HG02973 (cell line): ENCODE measurements around the gene GPATCH2.

Experiments used
- ATAC-seq: cut with Tn5 transposase; IDR thresholded peaks from one replicate; pipeline ENCODE4 v1.9.1; 2021; ENCODE audit warnings: moderate library complexity; ENCODE audit not compliant: unreplicated experiment

The GPATCH2 gene

DNA sequence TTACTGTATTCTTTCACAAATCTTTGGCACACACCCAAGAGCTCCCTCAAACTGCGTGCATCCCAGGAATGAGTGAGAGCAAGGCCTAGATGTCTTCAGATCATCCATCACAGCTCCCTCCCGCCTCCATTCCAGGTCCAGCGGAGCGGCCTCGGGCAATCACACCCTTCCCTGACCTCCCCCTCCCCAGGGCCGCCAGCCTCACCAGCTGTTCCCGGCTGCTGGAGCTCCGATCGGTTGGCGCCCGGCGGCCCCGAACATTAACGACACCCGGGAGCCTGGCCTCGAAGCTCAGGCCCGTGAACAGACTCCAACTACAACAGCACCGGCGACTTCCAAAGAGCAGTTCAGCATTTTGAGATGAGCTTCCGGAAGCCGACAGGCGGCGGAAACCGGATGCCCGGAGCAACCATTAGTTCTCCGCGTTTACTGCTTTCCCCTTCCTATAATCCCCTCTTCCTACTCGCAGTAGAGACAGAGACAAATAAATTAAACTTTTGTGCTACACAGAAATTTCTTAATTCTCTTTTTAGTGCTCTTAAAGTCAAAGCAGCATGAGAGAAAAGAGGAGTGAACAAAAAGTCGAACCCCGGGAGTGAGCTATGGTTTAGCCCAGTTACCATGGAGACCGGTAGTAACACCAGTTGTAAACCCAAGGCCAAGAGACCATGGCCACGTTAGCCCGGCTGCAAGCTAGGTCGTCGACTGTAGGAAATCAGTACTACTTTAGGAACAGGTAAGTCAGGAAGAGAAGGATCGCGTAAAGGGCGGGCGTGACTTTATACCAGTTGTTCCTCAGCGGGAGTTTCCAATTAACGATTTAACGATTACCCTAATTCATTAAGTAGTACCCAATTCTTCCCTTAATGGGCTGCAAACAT lies at the start of gene GPATCH2, which contains the start of gene SPATA17:
Gene GPATCH2, minus strand, starts transcription at position 380 of the 881 bp plus-strand sequence. Its CDS starts 119 bp downstream, at position 261.
Gene SPATA17, plus strand, starts transcription at position 634 of the 881 bp plus-strand sequence. Its CDS starts 35 bp downstream, at position 669.
- peak; percentile 93 for ATAC-seq

DNA sequence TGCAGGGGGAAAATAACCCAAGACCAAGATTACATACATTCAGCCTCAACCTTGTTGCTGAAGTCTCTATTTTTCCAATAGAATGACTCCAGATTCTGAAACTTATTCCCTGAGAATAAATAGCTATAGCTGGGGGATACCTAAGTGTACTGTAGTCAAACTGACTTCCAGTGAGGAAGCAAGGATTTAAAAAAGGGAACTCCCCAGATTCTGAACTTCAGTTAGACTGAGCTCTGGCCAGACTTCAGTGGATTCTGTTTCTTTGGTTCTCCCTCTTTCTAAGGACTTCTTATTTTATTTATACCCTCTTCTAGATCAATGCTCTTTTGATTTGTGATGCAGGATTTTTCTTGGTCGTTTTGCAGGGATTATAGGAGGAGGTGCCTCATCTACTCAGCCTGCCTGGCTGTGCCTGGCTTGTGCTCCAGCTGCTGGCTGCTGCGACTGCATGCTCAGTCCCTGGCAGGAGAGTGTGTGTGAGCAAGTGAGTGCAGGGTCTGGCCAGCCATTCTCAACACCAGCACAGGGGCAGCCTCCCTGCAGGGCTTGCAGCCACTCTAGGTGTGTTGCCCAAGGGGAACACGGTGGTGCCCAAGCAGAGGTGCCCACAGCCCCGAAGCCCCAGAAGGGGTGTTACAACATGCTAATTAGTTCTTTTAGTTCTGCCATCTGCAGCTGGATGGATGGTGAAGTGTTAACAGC lies 43.3 kb upstream of the GPATCH2 start:
- no peak for ATAC-seq

DNA sequence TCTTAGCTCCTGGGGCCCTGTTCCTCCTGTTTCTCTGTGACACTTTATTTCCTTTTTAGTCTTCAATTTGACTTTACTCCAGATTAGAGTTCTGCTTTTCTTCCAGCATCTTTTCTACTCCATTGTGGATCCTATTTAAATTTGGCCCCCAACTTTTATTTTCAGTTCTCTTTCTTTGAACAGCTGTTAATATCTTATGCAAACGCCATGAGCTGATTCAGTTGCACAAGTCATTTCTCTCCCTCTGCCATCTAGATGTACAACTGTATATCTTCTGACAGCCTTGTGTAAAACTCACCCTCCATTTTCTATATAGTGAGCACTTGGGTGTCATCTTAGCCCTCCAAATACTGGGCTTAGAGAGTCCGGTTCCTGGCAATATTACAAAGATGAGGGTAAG lies 42.5 kb upstream of the GPATCH2 start:
- ATAC-seq = peak; percentile 62

DNA sequence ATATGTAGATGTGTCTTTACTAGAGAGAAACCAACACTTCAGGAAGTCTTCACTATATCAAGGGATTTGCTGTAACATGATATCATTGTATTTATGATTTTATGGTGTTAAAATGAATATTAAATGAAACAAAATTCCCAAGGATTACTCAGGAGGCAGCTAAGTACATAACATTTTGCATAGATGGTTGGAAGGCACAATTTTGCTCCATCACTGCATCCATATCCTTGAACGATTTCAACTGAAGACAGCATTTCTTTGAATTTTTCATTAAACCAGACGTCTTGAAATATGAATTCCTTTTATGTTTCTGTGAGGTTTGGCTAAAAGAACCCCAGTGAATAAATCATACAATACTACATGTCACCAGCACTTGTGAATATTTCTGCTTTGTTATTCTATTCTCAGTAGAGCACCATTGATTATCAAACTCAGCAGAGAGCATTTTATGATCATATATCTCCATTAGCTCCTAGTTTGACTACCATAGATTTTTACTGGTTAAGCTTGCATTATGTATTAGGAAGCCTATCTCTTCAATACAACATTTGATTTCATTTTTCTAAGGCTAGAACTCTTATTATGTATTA lies 37.6 kb upstream of the GPATCH2 start:
- ATAC-seq = no peak

DNA sequence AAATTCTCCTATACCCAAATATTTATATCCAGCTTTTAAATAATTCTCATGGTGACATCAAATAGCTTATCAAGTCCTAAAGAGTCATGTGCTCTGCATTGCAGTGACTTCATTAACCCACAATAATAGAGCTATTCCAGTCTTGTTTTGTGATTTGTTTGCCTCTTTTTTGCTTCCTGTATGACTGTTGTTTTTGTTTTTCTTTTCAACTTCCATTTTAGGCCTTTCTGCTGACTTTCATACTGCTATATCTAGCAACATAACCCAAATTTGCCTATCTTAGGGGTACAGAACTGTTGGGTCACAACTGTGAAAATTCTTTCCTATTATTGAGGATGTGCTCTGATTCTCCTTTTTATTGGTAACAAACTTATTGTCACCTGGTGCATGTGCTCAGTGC lies 30.5 kb upstream of the GPATCH2 start:
- ATAC-seq = no peak

DNA sequence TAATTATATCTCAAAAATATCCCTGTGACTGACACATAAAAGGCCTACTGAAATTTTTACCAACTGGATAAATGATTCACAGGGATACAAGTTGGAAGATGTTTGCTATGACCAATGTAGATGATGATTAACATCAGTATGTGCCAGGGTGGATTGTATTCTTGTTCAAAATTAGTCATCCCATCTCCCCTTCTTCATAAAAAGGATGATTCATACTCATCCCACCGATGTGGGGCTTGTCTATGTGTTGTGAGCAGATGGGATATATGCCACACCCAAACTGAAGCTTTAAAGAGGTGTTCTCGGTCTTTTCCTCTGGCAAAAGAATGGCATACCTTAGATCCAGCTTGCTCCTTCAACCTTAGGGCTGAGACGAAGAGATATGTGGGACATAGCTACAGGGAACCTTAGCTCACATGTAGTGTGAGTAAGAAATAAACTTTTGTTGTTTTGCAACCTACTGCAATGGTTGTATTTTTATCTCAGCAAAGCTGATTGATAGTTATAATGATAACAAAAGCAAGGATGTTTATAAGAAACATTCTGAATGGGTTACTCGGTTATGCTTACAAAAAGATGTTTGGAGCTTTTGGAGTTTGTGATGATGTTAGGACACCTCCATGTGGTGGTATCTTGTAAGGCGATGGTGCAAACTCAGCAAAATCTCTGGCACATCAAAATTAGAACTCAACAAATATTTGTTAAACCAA lies 29.6 kb upstream of the GPATCH2 start:
- ATAC-seq = no peak

GRCh38 chr1:217650674-217651073 lies 19.8 kb upstream of the GPATCH2 start:
- ATAC-seq = no peak

GRCh38 chr1:217647791-217648190 lies 16.9 kb upstream of the GPATCH2 start:
- ATAC-seq = no peak

- no peak for ATAC-seq
These were observed 11.6 kb upstream of the GPATCH2 start for GRCh38 chr1:217642455-217642854.

GRCh38 chr1:217627431-217627830 lies 3.5 kb downstream of the GPATCH2 start:
- ATAC-seq = no peak

DNA sequence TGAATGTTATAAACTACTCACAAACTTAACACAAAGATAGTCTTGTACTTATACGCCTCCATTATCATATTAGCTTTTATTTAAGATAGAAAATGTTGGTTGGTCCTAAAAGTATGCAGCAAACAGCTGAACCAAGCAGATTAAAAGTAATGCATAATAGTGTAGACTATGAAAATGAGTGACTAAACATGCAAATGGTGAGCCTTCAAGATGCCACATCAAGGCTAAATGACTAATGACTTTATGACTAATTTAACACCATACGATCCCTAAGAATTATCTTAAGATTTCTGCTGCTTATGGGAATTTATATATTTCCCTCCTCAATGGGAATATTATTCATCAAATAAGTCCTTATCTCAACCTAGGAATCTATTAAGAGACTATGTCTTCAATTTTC lies 4.6 kb downstream of the GPATCH2 start:
- ATAC-seq = no peak

- ATAC-seq = no peak
These were observed 8.8 kb downstream of the GPATCH2 start for GRCh38 chr1:217622042-217622441.

DNA sequence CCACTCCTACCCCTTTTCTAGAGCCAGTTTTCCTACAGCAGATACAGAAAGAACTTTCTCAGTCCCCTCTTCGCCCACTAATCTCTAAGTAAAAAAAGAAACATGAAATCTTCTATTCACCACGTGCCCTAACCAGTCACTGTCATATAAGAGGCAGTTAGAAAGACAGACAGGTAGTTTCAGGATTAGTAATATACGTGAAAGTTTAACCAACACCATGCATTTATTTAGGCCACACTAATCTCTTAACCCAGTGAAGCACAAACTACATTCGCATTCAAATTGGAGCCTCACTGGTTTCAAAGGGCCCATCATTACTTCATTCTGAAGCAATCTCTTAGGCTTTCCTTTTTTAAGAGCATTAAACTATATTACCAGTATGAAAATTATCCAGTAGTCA lies 10.1 kb downstream of the GPATCH2 start:
- peak; percentile 100 for ATAC-seq

- ATAC-seq = no peak
These were observed 13.8 kb downstream of the GPATCH2 start for GRCh38 chr1:217617126-217617525.

GRCh38 chr1:217614200-217614712 lies 16.6 kb downstream of the GPATCH2 start:
- ATAC-seq = no peak

GRCh38 chr1:217605390-217605789 lies 25.5 kb downstream of the GPATCH2 start:
- ATAC-seq = no peak

DNA sequence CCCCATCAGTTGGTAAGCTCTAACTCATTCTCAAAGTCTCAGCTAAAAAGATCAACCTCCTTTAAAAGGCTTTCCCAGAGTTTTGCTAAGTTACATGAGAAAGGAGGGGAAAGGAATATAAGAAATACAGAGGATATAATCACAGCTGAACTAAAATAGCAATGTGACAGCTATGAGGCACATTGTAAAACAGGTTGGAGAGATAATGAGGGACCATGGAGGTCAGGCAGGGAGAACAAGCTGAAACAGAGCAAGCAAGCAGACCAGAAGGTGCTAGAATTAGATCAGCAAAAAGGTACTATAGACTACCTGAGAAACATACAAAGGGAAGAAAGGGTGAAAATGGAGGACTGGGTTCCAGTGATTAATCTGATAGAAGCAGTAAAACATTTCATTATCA lies 28.5 kb downstream of the GPATCH2 start:
- ATAC-seq = no peak

DNA sequence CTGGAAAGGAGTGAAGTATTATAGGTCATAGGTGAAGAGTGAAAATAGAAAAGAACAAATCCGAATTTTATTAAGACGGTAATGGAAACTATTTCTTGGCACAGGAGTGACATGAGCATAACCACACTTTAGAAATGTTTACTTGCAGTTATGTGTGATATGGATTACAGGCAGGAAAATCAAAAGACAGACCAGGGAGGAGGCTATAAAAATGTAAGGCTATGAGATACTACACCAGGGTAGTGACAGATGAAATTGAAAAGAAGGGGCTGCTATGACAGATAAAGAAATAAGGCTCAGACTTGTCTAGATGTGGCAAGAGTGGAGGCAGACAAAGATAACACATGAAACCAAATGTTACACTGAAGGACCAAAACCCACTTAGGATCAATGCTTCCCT lies 31.7 kb downstream of the GPATCH2 start:
- no peak for ATAC-seq

GRCh38 chr1:217590598-217590997 lies 40.3 kb downstream of the GPATCH2 start:
- no peak for ATAC-seq

DNA sequence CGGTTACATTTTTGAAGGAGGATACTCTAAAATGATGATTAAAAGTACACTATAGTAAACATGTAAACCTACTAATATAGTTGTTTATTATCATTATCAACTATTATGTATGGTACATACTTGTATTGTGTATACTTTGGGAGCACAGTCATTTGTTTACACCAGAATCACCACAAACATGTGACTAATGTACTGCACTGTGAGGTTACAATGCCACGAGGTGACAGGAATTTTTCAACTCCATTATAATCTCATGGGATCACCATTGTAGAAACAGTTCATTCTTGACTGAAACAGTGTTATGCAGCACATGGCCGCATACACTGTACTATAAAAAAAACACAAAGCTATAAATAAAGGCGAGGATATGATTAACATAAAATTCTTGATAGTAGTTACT lies 44.3 kb downstream of the GPATCH2 start:
- ATAC-seq = no peak

DNA sequence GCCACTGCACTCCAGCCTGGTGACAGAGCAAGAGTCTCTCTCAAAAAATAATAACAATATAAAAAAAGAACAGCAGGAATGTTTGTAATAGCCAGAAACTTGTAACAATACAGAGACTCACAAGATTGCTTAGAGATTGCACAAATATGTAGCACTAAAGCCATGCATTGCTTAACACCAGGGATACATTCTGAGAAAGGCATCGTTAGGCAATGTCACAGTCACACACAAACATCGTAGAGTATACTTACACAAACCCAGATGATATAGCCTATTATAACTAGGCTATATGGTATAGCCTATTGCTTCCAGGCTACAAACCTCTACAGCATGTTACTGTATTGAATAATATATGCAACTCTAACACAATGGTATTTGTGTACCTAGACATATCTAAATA lies 45.3 kb downstream of the GPATCH2 start:
- ATAC-seq = no peak
